GM10266 (cell line): ENCODE measurements around the gene MRPS18B.

Experiments
- DNase-seq: peaks from one replicate; pipeline ENCODE4 v3.0.0; 2012; ENCODE audit errors: extremely low spot score
- CTCF ChIP-seq: IDR thresholded peaks from 2 replicates; pipeline ENCODE4 v1.5.1; 2012; ENCODE audit warnings: mild to moderate bottlenecking, low read depth; ENCODE audit not compliant: control insufficient read depth, insufficient read depth; ENCODE audit errors: missing control alignments

MRPS18B gene

GRCh38 chr6:30614044-30614842 lies 3.4 kb upstream of the MRPS18B start:
- TF ChIP-seq CTCF, result no peak
- no peak for DNase-seq

- DNase-seq, result peak; percentile 82
- TF ChIP-seq CTCF, result no peak
Observed at GRCh38 chr6:30614843-30615218, 2.8 kb upstream of the MRPS18B start.

- no peak for DNase-seq
- TF ChIP-seq CTCF, result no peak
Observed at GRCh38 chr6:30615219-30615957, 2.3 kb upstream of the MRPS18B start.

GRCh38 chr6:30615958-30616810 lies 1.5 kb upstream of the MRPS18B start:
- no peak for DNase-seq
- no peak for TF ChIP-seq CTCF

- TF ChIP-seq CTCF, result no peak
Observed at GRCh38 chr6:30616811-30617564, 652 bp upstream of the MRPS18B start, which contains the start of gene PPP1R10. PPP1R10 (minus strand) TSS chr6:30617243; CDS start chr6:30609944, 7,299 bp downstream.

GRCh38 chr6:30618270-30618797 lies 694 bp downstream of the MRPS18B start:
- TF ChIP-seq CTCF, result no peak
- DNase-seq, result no peak

More at GRCh38 chr6:30616811-30617564, 652 bp upstream of the MRPS18B start, which contains the start of gene PPP1R10:
- peak; percentile 92 for DNase-seq
